Uterus (tissue), 4 donors: Measurements from ENCODE around the gene ZNF292. TPM values are rescaled to one million over a fixed set of nuclear protein-coding genes. Genes with fewer than 3 reads are reported as not detected.

Experiments
- DNase-seq, 2 donors: peaks; one replicate each; pipeline ENCODE4 v3.0.0-alpha.2; 2019 to 2020
- H3K27ac ChIP-seq, 2 donors: fragments of 200-600 bp; sonication (generic); 1 replicate in 1 of 2; 2 replicates in 1 of 2; pipeline ENCODE4 v1.5.1; 2016 to 2018
- H3K27me3 ChIP-seq, 2 donors: fragments of 200-600 bp; sonication (generic); one replicate each; pipeline ENCODE4 v1.5.1; 2018 to 2019; ENCODE audit warnings: control low read depth in 1 of 2
- H3K36me3 ChIP-seq, 2 donors: fragments of 200-600 bp; sonication (generic); one replicate each; pipeline ENCODE4 v1.5.1; 2019; ENCODE audit warnings: control low read depth in 1 of 2
- H3K4me1 ChIP-seq, 2 donors: fragments of 200-600 bp; sonication (generic); one replicate each; pipeline ENCODE4 v1.5.1; 2018 to 2019; ENCODE audit warnings: control low read depth in 1 of 2
- H3K4me3 ChIP-seq, 2 donors: fragments of 200-600 bp; sonication (generic); 1 replicate in 1 of 2; 2 replicates in 1 of 2; pipeline ENCODE4 v1.5.1; 2018 to 2019; ENCODE audit warnings: mild to moderate bottlenecking in 1 of 2
- H3K9me3 ChIP-seq, 2 donors: fragments of 200-600 bp; sonication (generic); one replicate each; pipeline ENCODE4 v1.5.1; 2019; ENCODE audit warnings: control low read depth in 1 of 2
- POLR2A ChIP-seq, 2 donors: fragments of 450-650 bp; IDR thresholded peaks; one replicate each; pipeline ENCODE4 v1.6.1; 2016; ENCODE audit warnings: antibody characterized with exemption in 2 of 2, mild to moderate bottlenecking in 1 of 2, moderate library complexity in 1 of 2
- intact Hi-C: fragments of 100-400 bp; cut with DNase I; formaldehyde crosslinking; loops from one replicate; pipeline ENCODE4 v1.15.1; 2023; ENCODE audit warnings: low total_unique reads
- total RNA-seq, 4 donors: library from RNA; depleted of rRNA in 3 of 4; stranded (reverse); fragments of >200 nt in 3 of 4; gene quantifications; one replicate each; pipeline versions ENCODE4 v1.1.0 to v1.2.4, GENCODE V29; 2014 to 2023
- TF ChIP-seq, protein P1 (sequence below), 4 experiments: fragments of 200-600 bp in 2 of 4; fragments of 450-650 bp in 2 of 4; sonication (generic) in 2 of 4; IDR thresholded peaks; one replicate each; pipeline ENCODE4 v1.5.1; 2016 to 2019; ENCODE audit warnings: antibody characterized with exemption in 4 of 4, mild to moderate bottlenecking in 2 of 4, moderate library complexity in 1 of 4
- donor health status: DM: yes; HTN: yes; CAD: no.

ZNF292 gene
- total RNA-seq, 4 donors from 2014 or later, result 38.2 to 153 (median 81.2) TPM

- H3K27me3 ChIP-seq, result no peaks in the 10 kb centered on the region
- intact Hi-C loops, result no loop called here
- H3K4me3 ChIP-seq, result no peak overlapping the region
- DNase-seq, result no peak
- H3K9me3 ChIP-seq, result no peaks in the 10 kb centered on the region
- TF ChIP-seq, protein P1, sequence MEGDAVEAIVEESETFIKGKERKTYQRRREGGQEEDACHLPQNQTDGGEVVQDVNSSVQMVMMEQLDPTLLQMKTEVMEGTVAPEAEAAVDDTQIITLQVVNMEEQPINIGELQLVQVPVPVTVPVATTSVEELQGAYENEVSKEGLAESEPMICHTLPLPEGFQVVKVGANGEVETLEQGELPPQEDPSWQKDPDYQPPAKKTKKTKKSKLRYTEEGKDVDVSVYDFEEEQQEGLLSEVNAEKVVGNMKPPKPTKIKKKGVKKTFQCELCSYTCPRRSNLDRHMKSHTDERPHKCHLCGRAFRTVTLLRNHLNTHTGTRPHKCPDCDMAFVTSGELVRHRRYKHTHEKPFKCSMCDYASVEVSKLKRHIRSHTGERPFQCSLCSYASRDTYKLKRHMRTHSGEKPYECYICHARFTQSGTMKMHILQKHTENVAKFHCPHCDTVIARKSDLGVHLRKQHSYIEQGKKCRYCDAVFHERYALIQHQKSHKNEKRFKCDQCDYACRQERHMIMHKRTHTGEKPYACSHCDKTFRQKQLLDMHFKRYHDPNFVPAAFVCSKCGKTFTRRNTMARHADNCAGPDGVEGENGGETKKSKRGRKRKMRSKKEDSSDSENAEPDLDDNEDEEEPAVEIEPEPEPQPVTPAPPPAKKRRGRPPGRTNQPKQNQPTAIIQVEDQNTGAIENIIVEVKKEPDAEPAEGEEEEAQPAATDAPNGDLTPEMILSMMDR (IDR thresholded peaks at IDR 0.05), result no peak
- no peak for TF ChIP-seq POLR2A (IDR thresholded peaks at IDR 0.05)
- no peak overlapping the region for H3K27ac ChIP-seq
- no peaks in the 10 kb centered on the region for H3K36me3 ChIP-seq
- no peaks in the 10 kb centered on the region for H3K4me1 ChIP-seq
Observed at GRCh38 chr6:87259791-87260190, 104.4 kb downstream of the ZNF292 start.

- TF ChIP-seq, protein P1 (IDR thresholded peaks at IDR 0.05), result no peak
- TF ChIP-seq POLR2A (IDR thresholded peaks at IDR 0.05), result no peak
- no peak for DNase-seq
- H3K27ac ChIP-seq, result no peak overlapping the region
- H3K4me1 ChIP-seq, result no peaks in the 10 kb centered on the region
- no peak overlapping the region for H3K4me3 ChIP-seq
- H3K27me3 ChIP-seq, result no peaks in the 10 kb centered on the region
- intact Hi-C loops, result no loop called here
- no peaks in the 10 kb centered on the region for H3K9me3 ChIP-seq
- no peaks in the 10 kb centered on the region for H3K36me3 ChIP-seq
Observed at GRCh38 chr6:87261534-87261933, 106.2 kb downstream of the ZNF292 start.

DNA sequence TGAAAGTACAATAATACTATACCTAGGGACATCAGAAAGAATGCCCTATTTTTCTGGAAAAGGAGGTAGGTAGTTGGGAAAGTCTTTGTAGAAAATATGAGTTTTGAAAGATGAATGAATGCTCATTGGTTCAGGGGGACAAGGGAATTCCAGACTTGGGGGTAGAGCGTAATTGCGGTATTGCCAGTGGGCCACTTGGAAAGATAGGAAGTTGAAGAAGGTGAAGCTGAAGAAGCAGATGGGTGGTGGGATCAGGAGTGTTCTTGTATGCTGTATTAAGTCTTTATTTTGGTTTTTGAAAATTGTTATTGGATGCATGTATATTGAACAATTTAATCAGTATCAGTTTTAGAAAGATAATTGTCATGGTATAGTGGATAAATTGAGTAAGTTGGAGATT, 109.1 kb downstream of the ZNF292 start:
- no peak for TF ChIP-seq POLR2A (IDR thresholded peaks at IDR 0.05)
- TF ChIP-seq, protein P1 (IDR thresholded peaks at IDR 0.05), result no peak

DNA sequence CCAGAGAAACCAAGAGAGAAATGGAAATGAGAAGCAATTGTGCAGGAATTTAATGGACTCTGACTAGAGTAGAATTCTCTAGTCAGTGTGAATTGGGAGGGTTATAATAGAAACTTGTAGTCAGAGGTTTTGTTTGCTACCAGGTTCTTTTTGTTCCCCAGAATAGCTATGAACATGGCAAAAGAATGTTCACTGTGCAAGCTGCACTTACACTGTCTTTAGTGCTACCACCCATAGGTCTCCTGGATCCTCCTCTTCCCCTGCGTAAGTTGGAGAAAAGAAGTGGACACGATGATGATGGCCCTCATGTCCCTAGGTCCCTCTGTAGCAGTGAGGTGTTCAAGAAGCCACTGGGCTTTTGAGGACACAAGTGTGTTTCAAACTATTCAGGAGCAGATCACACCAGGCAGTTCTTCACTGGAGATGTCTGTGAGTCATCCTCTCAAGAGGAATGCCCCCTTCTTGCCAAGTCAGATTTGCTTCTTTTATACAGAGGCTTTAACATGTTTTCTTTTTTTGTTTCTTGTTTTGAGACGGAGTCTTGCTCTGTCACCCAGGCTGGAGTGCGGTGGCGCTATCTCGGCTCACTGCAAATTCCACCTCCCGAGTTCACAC, 119.4 kb downstream of the ZNF292 start:
- H3K36me3 ChIP-seq, result no peaks in the 10 kb centered on the region
- H3K9me3 ChIP-seq, result no peaks in the 10 kb centered on the region
- H3K4me1 ChIP-seq, result no peaks in the 10 kb centered on the region
- H3K4me3 ChIP-seq, result no peak overlapping the region
- H3K27me3 ChIP-seq, result no peaks in the 10 kb centered on the region
- TF ChIP-seq, protein P1 (IDR thresholded peaks at IDR 0.05), result no peak
- no peak for TF ChIP-seq POLR2A (IDR thresholded peaks at IDR 0.05)
- peak in 1 of 2 donors; percentile 15 for DNase-seq
- no peak overlapping the region for H3K27ac ChIP-seq
- intact Hi-C loops, result no loop called here

More for the DNA sequence above, 109.1 kb downstream of the ZNF292 start:
- Histone ChIP-seq H3K36me3 (no peaks in the 10 kb centered on the region), H3K27ac (no peak overlapping the region), H3K4me3 (no peak overlapping the region), H3K9me3 (no peaks in the 10 kb centered on the region), H3K27me3 (no peaks in the 10 kb centered on the region), H3K4me1 (no peaks in the 10 kb centered on the region)
- intact Hi-C loops, result no loop called here
- no peak for DNase-seq

DNA sequence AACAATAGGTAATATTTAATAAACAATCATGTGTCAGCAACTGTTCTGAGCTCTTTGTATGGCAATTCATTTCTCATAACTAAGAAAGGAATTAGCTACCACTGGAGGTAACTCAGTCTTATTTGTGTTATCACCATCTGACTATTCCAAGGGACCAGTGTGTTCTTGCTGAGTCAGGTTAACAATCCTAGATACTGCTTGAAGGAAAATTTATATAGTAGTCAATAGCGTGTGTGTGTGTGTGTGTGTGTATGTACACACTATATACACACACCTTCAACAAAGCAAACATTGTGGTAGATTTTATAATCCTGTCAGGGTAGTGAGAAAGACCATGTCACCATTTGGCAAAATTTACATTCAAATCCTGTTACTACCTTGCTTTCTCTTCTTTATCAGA, 121.3 kb downstream of the ZNF292 start:
- intact Hi-C loops, result no loop called here
- Histone ChIP-seq H3K27ac (no peak overlapping the region), H3K4me1 (no peaks in the 10 kb centered on the region), H3K36me3 (no peaks in the 10 kb centered on the region), H3K4me3 (no peak overlapping the region), H3K27me3 (no peaks in the 10 kb centered on the region), H3K9me3 (no peaks in the 10 kb centered on the region)
- no peak for DNase-seq
- no peak for TF ChIP-seq POLR2A (IDR thresholded peaks at IDR 0.05)
- TF ChIP-seq, protein P1 (IDR thresholded peaks at IDR 0.05), result no peak
